ENCODE measurements around the gene HSD11B1. TPM values are rescaled to one million over a fixed set of nuclear protein-coding genes. Genes with fewer than 3 reads are reported as not detected.
A peak's percentile ranks its signal among the peaks of the same experiment; 100 is the strongest.

Gene HSD11B1
- polyA plus RNA-seq (ENCODE audit: insufficient read length), result not detected

DNA sequence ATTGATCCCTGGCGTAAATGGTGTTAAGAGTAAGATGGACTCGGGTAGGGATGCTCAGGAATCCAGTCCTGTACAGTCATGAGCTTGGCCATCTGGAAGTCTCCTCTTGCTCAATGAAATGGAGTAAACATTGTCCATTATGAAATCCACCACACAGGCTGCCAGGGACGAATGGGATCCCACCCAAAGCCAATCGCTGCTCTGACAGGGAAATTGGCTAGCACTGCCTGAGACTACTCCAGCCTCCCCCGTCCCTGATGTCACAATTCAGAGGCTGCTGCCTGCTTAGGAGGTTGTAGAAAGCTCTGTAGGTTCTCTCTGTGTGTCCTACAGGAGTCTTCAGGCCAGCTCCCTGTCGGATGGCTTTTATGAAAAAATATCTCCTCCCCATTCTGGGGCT, at the start of gene HSD11B1:
Gene HSD11B1, plus strand, starts transcription at position 263 of the 400 bp plus-strand sequence. Its CDS starts 97 bp downstream, at position 360.
- no peak for DNase-seq

DNA sequence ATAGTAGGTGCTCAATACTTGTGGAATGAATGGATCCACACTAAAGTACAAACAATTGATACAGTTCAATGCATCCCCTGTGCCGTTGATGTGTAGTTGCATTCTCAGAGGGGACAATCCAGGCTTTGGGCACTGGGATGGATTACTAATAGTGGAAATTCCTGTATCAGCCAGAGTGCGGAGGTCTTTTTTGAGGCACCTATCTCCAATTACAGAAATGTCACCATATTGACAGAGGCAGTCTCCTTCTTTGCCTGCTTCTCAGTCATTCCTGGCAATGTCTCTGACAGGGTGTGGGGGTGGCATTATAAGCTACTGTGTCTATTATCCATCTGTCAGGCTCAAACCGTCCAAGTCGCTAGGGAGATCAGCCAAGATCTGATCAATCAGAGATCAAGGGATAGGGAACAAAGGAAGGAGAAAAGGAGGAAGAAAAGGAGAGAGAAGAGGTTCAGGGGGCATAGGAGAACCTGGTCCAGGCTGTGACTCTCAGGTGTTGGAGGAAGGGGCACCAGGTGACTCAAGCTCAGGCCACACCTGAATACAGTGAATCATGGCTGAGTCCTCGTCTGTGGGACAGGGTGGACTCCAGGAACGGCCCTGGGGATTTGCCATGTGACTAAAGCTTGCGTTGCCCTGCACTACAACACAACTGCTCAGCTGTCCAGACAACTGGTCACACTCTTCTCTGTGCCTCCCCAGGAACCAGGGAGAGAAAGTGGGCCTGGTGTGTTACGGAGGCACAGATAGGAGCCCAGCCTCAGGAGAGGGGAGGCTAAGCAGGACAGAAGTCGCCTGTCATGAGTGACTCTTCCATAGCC, 49.0 kb upstream of the HSD11B1 start:
- DNase-seq, result no peak

DNA sequence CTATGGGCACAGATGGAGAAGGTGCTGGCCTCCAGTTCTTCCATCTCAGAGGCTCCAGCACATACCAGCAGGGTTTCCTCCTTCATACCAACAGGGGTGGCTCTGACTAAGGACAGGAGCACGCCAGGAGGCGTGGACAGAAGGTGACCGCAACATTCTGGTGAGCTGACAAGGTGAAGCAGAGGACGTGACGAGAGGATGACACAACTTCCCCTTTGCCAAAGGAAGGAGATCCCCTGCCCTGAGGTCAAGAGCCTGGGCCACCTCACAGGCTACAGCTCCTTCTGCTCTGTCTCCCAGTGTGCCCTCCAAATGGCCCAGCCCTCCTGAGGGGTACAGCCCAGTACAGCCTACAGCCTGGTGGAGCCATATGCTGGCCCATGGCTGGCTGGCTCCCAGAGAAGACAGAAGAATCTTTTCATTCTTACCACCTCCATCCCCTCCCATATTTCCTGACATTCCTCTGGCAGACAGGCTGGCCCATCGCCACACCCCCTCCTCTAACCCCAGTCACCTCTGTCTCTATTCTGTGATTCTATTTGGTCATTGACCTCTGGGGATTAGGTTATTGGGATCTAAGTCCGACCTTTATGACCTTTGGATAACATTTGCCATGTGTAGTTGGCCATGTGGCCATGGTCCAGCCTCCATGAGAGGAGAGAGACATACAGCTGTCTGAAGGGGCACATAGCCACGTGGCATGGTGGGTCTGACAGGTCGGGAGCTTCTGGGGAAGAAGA, 47.3 kb upstream of the HSD11B1 start:
- DNase-seq, result no peak

DNA sequence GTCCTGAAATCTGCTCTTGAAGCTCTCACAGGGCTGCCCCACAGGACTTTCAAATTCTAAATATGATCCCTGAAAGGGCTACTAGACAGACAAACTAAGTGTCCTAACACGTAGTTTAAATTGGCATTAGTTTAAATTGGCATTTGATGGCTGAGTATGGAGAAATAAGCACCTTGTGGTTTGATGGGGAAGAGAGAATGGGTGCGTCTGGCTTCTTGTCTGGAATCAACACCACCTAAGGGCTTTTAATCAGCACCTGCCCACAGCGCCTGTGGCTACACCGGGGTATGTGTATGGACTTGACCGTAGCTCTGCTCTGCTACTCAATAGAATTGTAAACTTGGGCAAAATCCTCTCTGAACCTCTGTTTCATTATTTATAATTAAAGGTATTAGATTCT, 46.7 kb upstream of the HSD11B1 start:
- no peak for DNase-seq

DNA sequence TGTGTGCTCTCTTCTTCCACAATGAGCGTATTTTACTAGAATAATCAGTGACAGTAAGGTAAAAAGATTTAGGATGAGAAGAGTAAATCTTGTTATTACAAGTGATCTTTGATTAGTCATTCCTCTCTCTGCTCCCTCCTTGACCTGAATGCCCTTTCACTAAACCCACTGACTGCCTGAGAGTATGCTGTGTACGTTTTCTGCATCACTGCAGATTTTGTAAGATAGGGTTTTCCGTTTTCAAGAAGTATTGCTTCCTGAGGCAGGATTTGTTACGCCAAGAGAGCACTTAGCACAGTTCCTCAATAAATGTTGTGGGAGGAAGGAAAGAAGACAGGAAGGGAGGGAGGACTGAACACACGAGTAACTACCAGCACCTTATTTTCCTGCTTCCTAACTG, 44.7 kb upstream of the HSD11B1 start:
- DNase-seq, result no peak

DNA sequence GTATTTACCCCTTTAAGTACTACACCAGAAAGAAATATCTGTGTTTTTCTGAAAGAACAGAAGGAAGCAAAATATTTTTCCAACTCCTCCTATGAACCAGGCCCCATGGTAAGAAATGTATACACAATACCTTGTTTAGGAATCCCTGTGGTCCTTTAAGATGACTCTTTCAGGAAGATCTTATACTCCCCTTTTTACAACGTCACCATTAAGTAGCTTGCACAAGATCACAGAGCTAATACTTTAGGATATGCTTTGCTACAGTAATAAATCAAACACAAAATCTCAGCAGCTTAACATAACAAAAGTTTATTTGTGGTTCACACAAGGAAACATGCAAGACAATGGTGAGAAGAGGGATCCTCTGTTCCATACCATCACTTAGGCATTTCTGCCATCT, 43.6 kb upstream of the HSD11B1 start:
- DNase-seq, result no peak

DNA sequence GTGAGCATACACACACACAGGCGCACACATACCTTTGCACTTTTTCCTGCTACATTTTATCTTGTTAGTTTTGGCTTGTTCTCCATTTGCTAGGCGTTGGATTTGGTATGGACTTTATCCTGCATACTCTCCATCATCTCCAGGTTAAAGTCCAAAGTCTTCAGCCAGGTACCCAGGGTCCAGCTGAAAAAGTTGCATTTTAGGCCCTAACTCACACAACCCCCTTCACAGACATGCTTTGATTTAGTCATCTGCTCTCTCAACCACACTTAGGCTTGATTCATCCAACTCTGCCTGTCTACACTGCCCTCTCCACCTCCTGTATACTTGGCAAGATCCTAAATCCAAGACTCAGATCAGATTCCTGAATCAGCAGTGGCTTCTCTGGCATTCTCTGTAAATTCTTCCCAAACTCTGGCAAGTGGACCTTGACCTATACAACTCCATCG, 41.7 kb upstream of the HSD11B1 start:
- DNase-seq, result no peak

DNA sequence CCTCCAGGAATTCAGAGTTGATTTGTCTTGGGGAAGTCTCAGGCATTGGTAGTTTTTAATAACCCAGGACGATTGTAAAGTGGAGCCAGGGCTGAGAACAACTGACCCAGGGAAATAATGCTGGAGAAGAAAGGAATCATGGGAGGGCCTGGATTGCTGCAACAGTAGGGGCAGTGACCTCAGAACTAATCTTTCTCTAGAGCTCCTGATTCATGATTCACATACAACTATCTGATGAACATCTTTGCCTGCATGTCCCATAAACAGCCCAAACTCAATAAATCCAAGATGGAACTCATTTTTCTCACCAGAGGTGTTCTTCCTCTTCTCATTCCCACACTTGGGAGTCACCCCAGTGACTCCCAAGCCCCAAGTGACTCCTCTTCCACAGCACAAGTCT, 37.5 kb upstream of the HSD11B1 start:
- no peak for DNase-seq

DNA sequence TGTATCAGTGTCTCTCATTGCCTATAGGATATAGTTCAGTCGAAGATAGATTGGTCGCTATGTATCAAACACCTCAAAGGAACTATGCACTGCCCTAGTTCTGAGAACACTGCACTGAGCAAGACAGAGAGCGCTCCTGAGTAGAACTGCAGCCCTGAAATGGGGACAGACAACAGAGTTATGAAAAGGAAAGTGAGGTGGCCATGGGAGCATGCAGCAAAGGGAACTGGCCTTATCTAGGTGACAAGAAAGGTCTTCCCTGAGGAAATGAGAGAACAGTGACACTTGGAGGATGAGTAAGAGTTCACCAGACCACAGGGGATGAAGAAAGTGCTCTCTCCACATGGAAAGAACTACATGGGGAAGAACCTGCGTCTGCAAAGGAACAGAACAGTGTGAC, 36.9 kb upstream of the HSD11B1 start:
- DNase-seq, result no peak

DNA sequence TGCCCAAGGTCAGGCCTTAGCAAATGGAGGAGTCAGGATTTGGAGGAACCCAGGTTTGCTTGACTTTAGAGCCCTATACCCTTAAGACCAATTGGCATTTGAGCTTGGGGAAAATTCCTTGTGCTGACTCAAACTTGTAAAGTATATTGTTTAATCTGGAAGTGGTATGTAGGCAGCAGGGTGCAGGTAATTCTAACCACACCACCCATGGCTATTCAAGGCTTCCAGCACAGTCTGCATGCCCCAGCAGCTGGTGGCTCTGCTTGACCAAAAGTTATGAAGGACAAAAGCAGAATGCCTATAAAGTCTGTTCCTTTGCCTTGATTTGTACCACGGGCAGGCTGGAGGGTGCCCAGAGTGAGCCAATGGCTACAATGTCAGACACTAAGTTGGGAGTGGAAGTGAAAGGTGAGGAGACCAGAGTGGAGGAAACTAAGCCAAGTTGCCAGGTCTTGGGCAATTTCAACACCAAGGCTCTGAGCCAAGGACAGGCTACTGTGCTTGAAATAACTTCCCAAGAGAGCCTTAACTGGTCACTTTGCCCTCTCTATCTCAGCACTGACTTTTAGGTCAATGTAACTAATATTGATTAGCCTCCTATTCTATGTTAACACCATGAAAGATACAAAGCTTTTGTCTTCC, 34.1 kb upstream of the HSD11B1 start:
- no peak for DNase-seq

DNA sequence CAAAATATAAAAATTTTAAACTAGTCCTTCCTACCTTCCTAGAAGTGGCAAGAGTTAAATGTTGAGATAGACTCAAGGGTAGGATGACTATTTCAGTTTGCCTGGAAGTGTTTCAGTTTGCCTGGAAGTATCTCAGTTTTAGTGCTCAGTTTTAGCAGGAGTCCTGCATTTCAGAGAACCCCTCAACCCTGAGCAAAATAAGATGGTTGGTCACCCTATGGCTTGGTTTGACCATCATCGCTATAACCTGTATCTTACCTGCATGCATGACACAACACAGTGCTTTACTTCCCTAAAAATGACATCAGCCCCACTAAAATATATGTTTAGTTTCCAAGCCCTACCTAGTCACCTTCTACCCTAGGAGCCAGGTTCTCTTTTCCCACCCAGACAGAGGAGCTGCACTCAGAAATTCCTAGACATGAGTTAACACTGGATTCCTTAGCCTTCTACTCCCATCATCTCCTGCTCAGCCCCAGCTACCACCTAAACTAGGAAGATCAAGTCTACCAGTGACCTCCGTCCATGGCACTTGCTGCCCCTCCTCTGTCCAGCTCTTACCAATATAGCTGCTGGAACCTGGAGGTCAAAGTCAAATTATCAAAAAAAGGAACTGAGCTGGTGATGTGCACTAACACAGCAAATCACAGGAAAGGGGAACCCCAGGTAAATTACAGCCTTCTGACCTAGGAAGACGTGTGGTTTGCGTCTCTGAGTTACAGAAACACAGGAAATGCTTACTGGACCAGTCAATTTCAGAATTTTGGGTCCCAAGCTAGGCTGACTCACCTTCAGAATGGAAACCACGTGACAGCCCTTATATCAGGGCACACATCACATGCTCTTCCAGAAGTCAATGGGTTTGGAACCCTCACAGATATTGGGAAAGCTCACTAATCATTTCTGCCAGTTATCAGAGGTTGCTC, 31.7 kb upstream of the HSD11B1 start:
- no peak for DNase-seq

DNA sequence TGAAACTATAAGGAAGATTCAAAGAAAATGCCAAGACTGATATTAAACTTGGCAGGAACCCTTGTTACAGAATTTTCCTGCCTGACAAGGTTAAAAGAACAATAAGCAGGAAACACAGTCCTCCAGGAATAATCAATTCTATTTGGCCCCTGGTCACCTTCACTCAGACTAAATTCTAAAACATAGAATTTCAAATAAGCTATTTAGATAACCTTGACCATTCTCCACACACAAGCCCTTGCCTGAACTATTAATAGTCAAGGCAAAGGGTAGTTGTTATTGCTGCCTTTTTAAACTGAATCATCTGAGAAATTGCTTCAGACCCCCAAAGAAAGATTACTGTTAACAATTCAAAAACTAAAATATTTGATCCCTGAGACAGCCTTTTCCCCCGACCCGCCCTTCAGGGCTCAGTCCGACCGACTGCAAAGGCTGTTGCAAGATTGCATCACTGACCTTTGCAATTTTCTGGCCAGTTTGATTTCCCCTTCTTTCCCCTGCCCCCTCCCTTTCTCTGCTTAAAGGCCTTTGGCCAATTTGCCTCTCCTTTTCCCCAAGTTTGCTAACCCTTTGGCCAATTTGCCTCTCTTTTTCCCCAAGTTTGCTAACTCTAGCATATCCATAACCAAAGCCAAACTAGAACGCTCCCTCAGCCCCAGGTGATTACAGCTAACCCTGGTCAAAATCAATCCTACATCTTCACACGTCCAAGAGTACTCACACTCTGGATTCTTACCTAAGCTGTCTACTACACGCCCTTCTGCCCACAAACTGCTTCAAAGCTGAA, 30.8 kb upstream of the HSD11B1 start:
- no peak for DNase-seq

DNA sequence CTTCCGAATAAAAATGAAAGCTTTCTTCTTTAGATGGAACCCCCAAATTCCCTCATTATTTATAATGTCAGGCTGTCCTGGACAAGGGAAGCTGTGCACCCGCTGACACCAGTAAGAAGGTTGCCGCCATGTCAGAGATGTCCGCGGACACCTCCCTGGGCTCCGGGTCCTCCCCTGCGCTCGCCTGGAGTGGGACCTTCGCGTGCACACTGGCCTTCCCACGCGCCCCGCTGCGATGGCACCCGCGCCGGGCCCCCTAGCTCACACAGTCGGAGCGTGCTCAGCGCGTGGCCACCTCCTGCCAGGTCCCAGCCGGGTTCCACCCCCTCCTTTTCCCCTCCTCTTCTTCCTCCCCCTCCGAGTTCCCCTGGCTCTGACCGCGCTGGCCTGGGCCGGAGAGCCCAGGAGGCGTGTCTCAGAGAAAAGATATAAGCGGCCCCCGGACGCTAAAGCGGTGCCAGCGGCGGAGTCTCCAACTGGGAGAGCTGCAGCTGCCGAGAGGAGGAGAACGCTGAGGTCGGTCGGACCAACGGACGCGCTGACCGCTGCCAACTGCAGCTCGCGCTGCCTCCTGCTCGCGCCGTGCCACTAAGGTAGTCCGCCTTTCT, 29.6 kb upstream of the HSD11B1 start, which contains the start of gene G0S2:
Gene G0S2, plus strand, starts transcription at position 456 of the 608 bp plus-strand sequence. CDS start 273 bp downstream, outside the sequence.
- peak; percentile 61 for DNase-seq

DNA sequence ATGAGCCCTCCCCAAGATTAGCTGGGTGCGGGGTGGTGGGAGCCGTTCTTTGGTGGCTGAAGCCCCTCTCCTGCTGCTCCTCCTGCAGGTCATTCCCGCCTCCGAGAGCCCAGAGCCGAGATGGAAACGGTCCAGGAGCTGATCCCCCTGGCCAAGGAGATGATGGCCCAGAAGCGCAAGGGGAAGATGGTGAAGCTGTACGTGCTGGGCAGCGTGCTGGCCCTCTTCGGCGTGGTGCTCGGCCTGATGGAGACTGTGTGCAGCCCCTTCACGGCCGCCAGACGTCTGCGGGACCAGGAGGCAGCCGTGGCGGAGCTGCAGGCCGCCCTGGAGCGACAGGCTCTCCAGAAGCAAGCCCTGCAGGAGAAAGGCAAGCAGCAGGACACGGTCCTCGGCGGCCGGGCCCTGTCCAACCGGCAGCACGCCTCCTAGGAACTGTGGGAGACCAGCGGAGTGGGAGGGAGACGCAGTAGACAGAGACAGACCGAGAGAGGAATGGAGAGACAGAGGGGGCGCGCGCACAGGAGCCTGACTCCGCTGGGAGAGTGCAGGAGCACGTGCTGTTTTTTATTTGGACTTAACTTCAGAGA, 29.0 kb upstream of the HSD11B1 start:
- peak; percentile 47 for DNase-seq

DNA sequence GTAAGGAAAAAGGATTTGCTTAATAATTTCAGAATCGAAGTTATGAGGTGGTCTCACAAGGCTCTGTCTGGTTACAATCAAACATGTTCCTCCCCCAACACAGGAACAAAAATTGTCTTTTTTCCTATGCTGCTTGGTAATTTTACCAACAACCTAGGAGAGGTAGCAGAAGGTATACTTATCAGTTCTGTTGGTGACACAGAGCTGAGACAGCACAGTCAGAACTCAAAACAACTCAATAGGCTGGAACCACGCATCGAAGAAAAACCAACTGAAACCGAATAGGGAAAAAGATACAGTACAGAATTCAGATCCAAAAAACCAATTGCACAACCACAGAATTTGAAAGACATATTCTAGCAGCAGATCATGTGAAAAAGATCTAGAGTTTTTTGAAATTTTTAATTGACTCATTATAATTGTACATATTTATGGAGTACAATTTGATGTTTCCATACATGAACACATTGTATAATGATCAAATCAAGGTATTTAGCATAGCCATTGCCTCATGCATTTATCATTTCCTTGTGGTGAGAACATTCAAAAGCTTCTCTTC, 25.6 kb upstream of the HSD11B1 start:
- DNase-seq, result no peak

DNA sequence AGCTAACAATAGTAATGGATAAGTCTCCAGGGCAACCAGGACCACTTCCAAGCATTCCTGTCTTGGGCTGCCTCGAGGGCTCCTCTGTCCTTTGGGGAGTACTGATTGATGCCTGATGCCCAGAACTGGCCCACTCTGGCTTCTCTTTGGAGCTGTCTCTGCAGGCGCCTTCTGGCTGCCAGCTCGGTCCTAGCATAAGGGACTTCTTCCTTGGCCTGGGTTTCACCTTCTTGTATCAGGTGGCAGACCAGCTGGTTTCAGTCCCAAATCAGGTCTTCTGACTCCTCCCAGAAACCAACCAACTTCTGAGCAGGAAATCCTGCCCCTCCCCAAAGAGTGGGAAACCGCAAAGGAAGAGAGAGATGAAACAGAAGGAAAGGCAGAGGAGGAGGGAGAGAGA, 18.8 kb upstream of the HSD11B1 start:
- DNase-seq, result no peak

DNA sequence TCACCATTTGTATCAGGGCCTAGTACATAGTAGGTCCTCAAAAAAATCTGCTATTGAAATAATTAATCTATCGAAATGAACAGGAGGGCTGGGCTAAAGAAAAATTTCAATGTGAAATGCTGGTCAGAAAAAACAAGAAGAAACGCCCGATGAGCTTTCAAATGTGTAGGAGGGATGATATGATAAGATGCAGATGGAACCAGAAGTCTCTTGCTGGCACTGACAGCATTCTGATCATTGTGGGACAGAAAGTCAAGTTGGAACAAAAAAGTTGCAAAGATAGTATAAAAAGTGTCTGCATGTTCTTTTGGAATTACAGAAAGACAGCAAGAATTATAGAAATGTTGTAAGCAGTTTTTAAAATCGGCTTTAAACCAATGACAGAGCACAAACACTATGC, 18.3 kb upstream of the HSD11B1 start:
- DNase-seq, result no peak

DNA sequence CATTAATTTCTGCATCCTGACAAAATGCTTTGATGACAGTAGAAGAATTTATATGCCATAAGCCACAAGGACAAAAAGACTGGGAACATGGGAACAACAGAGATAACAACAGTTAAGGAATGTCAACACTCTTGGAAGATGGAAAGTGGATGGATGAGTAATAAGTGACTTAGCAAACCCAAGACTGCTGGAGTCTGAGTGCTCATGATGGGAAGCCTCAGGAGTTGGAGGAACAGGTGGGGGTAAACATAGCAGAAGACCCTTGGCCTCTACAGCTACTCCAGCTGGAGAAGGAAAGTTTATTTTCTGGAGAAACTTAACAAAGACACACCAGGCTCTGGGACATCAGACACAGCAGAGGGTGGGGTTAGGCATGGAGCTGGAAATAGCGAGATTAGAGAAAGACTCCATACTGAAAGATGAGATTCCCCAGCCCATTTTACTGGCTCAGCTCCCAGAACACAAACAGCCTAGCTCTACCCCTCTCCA, 15.9 kb upstream of the HSD11B1 start:
- no peak for DNase-seq

DNA sequence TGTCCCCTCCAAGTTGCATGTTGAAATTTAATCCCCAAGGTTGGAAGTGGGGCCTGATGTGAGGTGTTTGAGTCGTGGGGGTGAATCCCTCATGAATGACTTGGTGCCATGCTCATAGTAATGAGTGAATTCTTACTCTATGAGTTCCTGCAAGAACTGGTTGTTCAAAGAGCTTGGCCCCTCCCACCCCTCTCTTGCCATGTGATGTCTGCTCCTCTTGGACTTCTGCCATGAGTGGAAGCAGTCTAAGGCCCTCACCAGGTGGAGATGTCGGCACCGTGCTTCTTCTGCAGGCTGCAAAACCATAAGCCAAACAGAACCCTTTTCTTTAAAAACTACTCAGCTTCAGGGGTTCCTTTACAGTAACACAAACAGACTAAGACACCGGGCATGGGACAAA, 15.2 kb upstream of the HSD11B1 start:
- DNase-seq, result no peak

DNA sequence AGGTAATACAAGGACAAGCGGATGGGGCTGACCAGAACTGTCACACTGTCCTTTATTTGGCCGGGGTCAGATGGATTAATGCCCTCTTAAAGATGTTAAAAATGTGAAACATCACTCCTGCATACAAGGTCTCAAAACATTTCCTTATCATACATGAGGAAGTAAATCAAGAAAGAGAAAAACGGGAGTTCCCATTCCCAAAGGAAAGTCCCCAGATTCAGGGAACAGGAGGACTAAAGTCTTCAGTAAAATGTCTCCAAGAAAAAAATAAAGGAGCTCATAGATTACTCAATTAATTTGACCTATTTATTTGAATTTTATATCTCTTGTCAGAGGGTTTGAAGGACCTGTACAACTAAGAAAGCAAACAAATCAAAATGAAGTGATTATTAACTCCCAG, 13.4 kb upstream of the HSD11B1 start:
- no peak for DNase-seq
